Measurements from ENCODE around the gene TRIM52. TPM values are rescaled to one million over a fixed set of nuclear protein-coding genes. Genes with fewer than 3 reads are reported as not detected.

TRIM52 gene
- total and polyA plus RNA-seq, 9 of the 15 experiments (the other 6 are each of a cell fraction or from before 2014, with no cell fraction given): 3.3 to 21.9 (median 13.5) TPM

DNA sequence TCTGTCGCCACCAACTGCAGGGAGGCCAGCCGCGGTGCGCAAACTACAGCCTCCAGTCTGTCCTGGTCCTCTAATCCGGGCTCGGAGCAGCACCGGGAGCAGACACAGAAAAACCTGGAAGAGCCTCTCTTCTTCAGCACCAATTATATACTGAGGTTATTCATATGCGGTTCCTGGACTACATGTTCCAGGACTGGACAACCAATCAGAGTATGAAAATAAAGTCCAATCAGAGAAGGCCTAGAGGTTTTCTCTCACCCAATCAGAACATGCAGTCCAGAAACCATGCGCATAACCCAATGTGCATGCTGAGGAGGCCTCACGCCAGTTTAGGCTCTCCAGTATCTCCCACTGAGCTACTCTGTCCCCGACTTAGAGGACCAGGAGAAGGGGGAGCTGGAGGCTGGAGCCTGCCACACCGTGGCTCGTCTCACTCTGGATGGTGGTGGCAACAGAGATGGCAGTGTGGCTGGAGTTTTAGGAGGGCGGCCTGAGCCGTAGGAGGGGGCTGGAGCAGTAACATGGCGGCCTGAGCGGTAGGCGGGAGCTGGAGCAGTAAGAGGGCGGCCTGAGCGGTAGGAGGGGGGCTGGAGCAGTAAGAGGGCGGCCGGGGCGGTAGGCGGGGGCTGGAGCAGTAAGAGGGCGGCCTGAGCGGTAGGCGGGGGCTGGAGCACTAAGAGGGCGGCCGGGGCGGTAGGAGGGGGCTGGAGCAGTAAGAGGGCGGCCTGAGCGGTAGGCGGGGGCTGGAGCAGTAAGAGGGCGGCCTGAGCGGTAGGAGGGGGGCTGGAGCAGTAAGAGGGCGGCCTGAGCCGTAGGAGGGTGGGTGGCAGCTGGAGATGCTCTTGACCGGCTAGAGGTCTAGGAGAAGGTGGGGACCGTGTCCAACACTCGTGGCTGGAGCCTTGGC, 20.4 kb upstream of the TRIM52 start (continued):
- no peak for TF ChIP-seq RAD51 (IDR thresholded peaks at IDR 0.05; ENCODE audit: borderline replicate concordance, low read depth)
- TF ChIP-seq, protein P1, sequence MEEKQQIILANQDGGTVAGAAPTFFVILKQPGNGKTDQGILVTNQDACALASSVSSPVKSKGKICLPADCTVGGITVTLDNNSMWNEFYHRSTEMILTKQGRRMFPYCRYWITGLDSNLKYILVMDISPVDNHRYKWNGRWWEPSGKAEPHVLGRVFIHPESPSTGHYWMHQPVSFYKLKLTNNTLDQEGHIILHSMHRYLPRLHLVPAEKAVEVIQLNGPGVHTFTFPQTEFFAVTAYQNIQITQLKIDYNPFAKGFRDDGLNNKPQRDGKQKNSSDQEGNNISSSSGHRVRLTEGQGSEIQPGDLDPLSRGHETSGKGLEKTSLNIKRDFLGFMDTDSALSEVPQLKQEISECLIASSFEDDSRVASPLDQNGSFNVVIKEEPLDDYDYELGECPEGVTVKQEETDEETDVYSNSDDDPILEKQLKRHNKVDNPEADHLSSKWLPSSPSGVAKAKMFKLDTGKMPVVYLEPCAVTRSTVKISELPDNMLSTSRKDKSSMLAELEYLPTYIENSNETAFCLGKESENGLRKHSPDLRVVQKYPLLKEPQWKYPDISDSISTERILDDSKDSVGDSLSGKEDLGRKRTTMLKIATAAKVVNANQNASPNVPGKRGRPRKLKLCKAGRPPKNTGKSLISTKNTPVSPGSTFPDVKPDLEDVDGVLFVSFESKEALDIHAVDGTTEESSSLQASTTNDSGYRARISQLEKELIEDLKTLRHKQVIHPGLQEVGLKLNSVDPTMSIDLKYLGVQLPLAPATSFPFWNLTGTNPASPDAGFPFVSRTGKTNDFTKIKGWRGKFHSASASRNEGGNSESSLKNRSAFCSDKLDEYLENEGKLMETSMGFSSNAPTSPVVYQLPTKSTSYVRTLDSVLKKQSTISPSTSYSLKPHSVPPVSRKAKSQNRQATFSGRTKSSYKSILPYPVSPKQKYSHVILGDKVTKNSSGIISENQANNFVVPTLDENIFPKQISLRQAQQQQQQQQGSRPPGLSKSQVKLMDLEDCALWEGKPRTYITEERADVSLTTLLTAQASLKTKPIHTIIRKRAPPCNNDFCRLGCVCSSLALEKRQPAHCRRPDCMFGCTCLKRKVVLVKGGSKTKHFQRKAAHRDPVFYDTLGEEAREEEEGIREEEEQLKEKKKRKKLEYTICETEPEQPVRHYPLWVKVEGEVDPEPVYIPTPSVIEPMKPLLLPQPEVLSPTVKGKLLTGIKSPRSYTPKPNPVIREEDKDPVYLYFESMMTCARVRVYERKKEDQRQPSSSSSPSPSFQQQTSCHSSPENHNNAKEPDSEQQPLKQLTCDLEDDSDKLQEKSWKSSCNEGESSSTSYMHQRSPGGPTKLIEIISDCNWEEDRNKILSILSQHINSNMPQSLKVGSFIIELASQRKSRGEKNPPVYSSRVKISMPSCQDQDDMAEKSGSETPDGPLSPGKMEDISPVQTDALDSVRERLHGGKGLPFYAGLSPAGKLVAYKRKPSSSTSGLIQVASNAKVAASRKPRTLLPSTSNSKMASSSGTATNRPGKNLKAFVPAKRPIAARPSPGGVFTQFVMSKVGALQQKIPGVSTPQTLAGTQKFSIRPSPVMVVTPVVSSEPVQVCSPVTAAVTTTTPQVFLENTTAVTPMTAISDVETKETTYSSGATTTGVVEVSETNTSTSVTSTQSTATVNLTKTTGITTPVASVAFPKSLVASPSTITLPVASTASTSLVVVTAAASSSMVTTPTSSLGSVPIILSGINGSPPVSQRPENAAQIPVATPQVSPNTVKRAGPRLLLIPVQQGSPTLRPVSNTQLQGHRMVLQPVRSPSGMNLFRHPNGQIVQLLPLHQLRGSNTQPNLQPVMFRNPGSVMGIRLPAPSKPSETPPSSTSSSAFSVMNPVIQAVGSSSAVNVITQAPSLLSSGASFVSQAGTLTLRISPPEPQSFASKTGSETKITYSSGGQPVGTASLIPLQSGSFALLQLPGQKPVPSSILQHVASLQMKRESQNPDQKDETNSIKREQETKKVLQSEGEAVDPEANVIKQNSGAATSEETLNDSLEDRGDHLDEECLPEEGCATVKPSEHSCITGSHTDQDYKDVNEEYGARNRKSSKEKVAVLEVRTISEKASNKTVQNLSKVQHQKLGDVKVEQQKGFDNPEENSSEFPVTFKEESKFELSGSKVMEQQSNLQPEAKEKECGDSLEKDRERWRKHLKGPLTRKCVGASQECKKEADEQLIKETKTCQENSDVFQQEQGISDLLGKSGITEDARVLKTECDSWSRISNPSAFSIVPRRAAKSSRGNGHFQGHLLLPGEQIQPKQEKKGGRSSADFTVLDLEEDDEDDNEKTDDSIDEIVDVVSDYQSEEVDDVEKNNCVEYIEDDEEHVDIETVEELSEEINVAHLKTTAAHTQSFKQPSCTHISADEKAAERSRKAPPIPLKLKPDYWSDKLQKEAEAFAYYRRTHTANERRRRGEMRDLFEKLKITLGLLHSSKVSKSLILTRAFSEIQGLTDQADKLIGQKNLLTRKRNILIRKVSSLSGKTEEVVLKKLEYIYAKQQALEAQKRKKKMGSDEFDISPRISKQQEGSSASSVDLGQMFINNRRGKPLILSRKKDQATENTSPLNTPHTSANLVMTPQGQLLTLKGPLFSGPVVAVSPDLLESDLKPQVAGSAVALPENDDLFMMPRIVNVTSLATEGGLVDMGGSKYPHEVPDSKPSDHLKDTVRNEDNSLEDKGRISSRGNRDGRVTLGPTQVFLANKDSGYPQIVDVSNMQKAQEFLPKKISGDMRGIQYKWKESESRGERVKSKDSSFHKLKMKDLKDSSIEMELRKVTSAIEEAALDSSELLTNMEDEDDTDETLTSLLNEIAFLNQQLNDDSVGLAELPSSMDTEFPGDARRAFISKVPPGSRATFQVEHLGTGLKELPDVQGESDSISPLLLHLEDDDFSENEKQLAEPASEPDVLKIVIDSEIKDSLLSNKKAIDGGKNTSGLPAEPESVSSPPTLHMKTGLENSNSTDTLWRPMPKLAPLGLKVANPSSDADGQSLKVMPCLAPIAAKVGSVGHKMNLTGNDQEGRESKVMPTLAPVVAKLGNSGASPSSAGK (IDR thresholded peaks at IDR 0.05): peak; percentile 95
- TF ChIP-seq RFX1 (IDR thresholded peaks at IDR 0.05): no peak
- no peak for TF ChIP-seq ZNF121 (CRISPR knock-in tag; conservative IDR thresholded peaks at IDR 0.05)
- TF ChIP-seq ZNF507 (tag; conservative IDR thresholded peaks at IDR 0.05): no peak
- TF ChIP-seq, protein P2, sequence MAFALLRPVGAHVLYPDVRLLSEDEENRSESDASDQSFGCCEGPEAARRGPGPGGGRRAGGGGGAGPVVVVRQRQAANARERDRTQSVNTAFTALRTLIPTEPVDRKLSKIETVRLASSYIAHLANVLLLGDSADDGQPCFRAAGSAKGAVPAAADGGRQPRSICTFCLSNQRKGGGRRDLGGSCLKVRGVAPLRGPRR (CRISPR knock-in tag; IDR thresholded peaks at IDR 0.05): no peak
- no peak for TF ChIP-seq HDGF (IDR thresholded peaks at IDR 0.05)
- peak; percentile 82 for TF ChIP-seq RBFOX2 (IDR thresholded peaks at IDR 0.05; ENCODE audit: low read depth, low read length)
- TF ChIP-seq, protein P3, sequence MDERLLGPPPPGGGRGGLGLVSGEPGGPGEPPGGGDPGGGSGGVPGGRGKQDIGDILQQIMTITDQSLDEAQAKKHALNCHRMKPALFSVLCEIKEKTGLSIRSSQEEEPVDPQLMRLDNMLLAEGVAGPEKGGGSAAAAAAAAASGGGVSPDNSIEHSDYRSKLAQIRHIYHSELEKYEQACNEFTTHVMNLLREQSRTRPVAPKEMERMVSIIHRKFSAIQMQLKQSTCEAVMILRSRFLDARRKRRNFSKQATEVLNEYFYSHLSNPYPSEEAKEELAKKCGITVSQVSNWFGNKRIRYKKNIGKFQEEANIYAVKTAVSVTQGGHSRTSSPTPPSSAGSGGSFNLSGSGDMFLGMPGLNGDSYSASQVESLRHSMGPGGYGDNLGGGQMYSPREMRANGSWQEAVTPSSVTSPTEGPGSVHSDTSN (CRISPR knock-in tag; IDR thresholded peaks at IDR 0.05; ENCODE audit: low read depth): no peak
- TF ChIP-seq, protein P3 (tag; conservative IDR thresholded peaks at IDR 0.05; ENCODE audit: low read depth): no peak
- TF ChIP-seq KLF10 (CRISPR knock-in tag; IDR thresholded peaks at IDR 0.05): no peak
- no peak for TF ChIP-seq TRIM28 (IDR thresholded peaks at IDR 0.05)
